HepG2 (cell line): ENCODE measurements around the gene TSKU. TPM values are rescaled to one million over a fixed set of nuclear protein-coding genes. Genes with fewer than 3 reads are reported as not detected.

Source experiments
- ATAC-seq: fragments of 200-7000 bp; cut with Tn5 transposase; 3 replicates; pipeline ENCODE4 v1.9.1; 2020; ENCODE audit warnings: mild to moderate bottlenecking, moderate library complexity
- BruUV-seq: library from RNA; stranded (reverse); fragments of 400-500 nt; replicated peaks from 2 replicates; lab custom pipeline; 2021; lab: Mats Ljungman, UMichigan
- CTCF ChIA-PET: fragments of 300-600 bp; formaldehyde crosslinking; extraction: SDS; loops from one replicate; lab custom pipeline; 2021; ENCODE audit warnings: low total read pairs, inconsistent platforms, low intra/inter-chr PET ratio; lab: Yijun Ruan, JAX
- POLR2A ChIA-PET: fragments of 350-600 bp; sonication (Branson Sonifier 250); formaldehyde crosslinking; loops from one replicate; lab custom pipeline; 2020; ENCODE audit warnings: antibody characterized with exemption, inconsistent platforms; lab: Yijun Ruan, JAX
- DNase-seq: peaks from one replicate; pipeline ENCODE4 v3.0.0-alpha.2; 2015; ENCODE audit warnings: low spot score
- FAIRE-seq: peaks from 3 replicates; lab custom pipeline; 2011; peaks lifted over from hg19 to GRCh38; lab: Jason Lieb, UNC
- H2AFZ ChIP-seq: one replicate; pipeline ENCODE4 v1.6.1; 2011; ENCODE audit warnings: low read length, inconsistent platforms
- H3K27ac ChIP-seq: fragments of 300-600 bp; 3 replicates; pipeline ENCODE4 v1.8.0; 2011; ENCODE audit warnings: mixed run types, mild to moderate bottlenecking, mixed read lengths, low read length, inconsistent platforms; ENCODE audit not compliant: insufficient read depth; ENCODE audit errors: extremely low read length
- H3K27me3 ChIP-seq, 2 experiments: fragments of 200-600 bp in 1 of 2; 2 replicates in 1 of 2; 3 replicates in 1 of 2; pipeline versions ENCODE4 v1.6.0 to v1.8.0; 2011; ENCODE audit warnings: low read length in 2 of 2, mild to moderate bottlenecking in 2 of 2, moderate library complexity in 2 of 2, inconsistent platforms in 1 of 2; ENCODE audit not compliant: insufficient read depth in 2 of 2, control insufficient read depth in 1 of 2
- H3K36me3 ChIP-seq, 2 experiments: fragments of 200-600 bp in 1 of 2; replicated peaks in 1 of 2; 2 replicates in 1 of 2; 3 replicates in 1 of 2; pipeline versions ENCODE4 v1.5.1 to v1.8.0; 2011; ENCODE audit warnings: low read length in 2 of 2, inconsistent platforms in 1 of 2; ENCODE audit not compliant: insufficient read depth in 2 of 2, control insufficient read depth in 1 of 2
- H3K4me1 ChIP-seq: 2 replicates; pipeline ENCODE4 v1.5.1; 2012; ENCODE audit warnings: low read length, inconsistent platforms; ENCODE audit not compliant: insufficient read depth
- H3K4me2 ChIP-seq: 2 replicates; pipeline ENCODE4 v1.6.0; 2011; ENCODE audit warnings: low read depth, low read length, inconsistent platforms
- H3K4me3 ChIP-seq, 3 experiments: fragments of 200-600 bp in 1 of 3; sonication (generic), shearing (Covaris generic) in 1 of 3; replicated peaks in 1 of 3; 2 replicates each; pipeline ENCODE4 v1.5.1; 2011 to 2016; ENCODE audit warnings: low read length in 3 of 3, inconsistent platforms in 2 of 3, low read depth in 2 of 3, mild to moderate bottlenecking in 2 of 3, control low read depth in 1 of 3, mixed read lengths in 1 of 3; ENCODE audit not compliant: insufficient read depth in 1 of 3
- H3K79me2 ChIP-seq: one replicate; pipeline ENCODE4 v1.6.1; 2011; ENCODE audit warnings: low read length, inconsistent platforms; ENCODE audit not compliant: insufficient read depth
- H3K9ac ChIP-seq: 2 replicates; pipeline ENCODE4 v1.6.0; 2011; ENCODE audit warnings: mild to moderate bottlenecking, low read depth, low read length, inconsistent platforms; ENCODE audit not compliant: insufficient read depth
- H3K9me3 ChIP-seq: 2 replicates; pipeline ENCODE4 v1.5.1; 2012; ENCODE audit warnings: mild to moderate bottlenecking, low read length
- H4K20me1 ChIP-seq: 2 replicates; pipeline ENCODE4 v1.6.0; 2011; ENCODE audit warnings: inconsistent platforms, mild to moderate bottlenecking, low read length, moderate library complexity; ENCODE audit not compliant: insufficient read depth
- CTCF ChIP-seq: sonication (generic); formaldehyde crosslinking; IDR thresholded peaks from 2 replicates; pipeline ENCODE4 v1.5.0; 2020; ENCODE audit warnings: mild to moderate bottlenecking, missing genetic modification reagents, moderate library complexity
- DR1 ChIP-seq: sonication (generic); formaldehyde crosslinking; IDR thresholded peaks from 2 replicates; pipeline ENCODE4 v1.8.0; 2021; ENCODE audit warnings: mild to moderate bottlenecking, missing genetic modification reagents, inconsistent platforms
- MYC ChIP-seq: sonication (generic); formaldehyde crosslinking; IDR thresholded peaks from 2 replicates; pipeline ENCODE4 v1.9.0; 2021; ENCODE audit warnings: missing genetic modification reagents, borderline replicate concordance
- ZNF225 ChIP-seq: sonication (generic); formaldehyde crosslinking; IDR thresholded peaks from 2 replicates; pipeline ENCODE4 v1.4.0; 2020; ENCODE audit warnings: mild to moderate bottlenecking, missing genetic modification reagents
- ZNF816 ChIP-seq: sonication (generic); formaldehyde crosslinking; IDR thresholded peaks from 2 replicates; pipeline ENCODE4 v1.8.0; 2022; ENCODE audit warnings: missing genetic modification reagents, mild to moderate bottlenecking, borderline replicate concordance
- ZNF878 ChIP-seq: sonication (generic); formaldehyde crosslinking; IDR thresholded peaks from 2 replicates; pipeline ENCODE4 v1.8.1; 2023; ENCODE audit warnings: mild to moderate bottlenecking, missing genetic modification reagents, moderate library complexity
- WGBS: methylation state at CpG from one replicate; pipeline ENCODE4 v1.1.6; 2017; ENCODE audit warnings: low lambda C conversion rate; 5-methylcytosine and 5-hydroxymethylcytosine counted together
- in situ Hi-C: cut with HindIII; loops from 2 replicates; pipeline ENCODE4 v1.10.0; 2017; ENCODE audit warnings: low pct_unique_long_range_greater_than_20kb; ENCODE audit not compliant: extremely low pct_ligation_motif_present
- intact Hi-C: fragments of 100-400 bp; cut with micrococcal nuclease; formaldehyde crosslinking; loops from one replicate; pipeline ENCODE4 v1.10.0; 2022; ENCODE audit not compliant: unreplicated experiment
- polyA plus RNA-seq, 8 experiments: library from polyadenylated mRNA; depleted of rRNA in 3 of 8; stranded (reverse) in 7 of 8; unstranded in 1 of 8; fragments of >200 nt; fragmentation: Illumina TruSeq in 4 of 8; extraction: Trizol in 4 of 8; gene quantifications; 2 replicates each; pipeline versions ENCODE4 v1.2.1 to v1.2.3, GENCODE V29; 2011 to 2016; ENCODE audit warnings: low read depth in 4 of 8, missing spikeins in 1 of 8, mixed read lengths in 1 of 8; ENCODE audit not compliant: insufficient read depth in 1 of 8
- total RNA-seq, 5 experiments: library from RNA; depleted of rRNA; stranded (reverse); fragments of >200 nt; fragmentation: Illumina TruSeq; extraction: Trizol; gene quantifications; 2 replicates each; pipeline ENCODE4 v1.2.3, GENCODE V29; 2016; ENCODE audit warnings: low read depth in 1 of 5
- TF ChIP-seq, protein P1 (sequence below): sonication (generic); formaldehyde crosslinking; conservative IDR thresholded peaks from 2 replicates; pipeline ENCODE4 v1.8.0; 2022; ENCODE audit warnings: missing genetic modification reagents
- TF ChIP-seq, protein P2 (sequence below), 2 experiments: sonication (generic) in 1 of 2; formaldehyde crosslinking in 1 of 2; IDR thresholded peaks; 2 replicates each; pipeline versions ENCODE4 v1.4.0 to v1.6.1; 2018 to 2020; ENCODE audit warnings: missing genetic modification reagents in 2 of 2, borderline replicate concordance in 1 of 2, low read depth in 1 of 2, mild to moderate bottlenecking in 1 of 2, missing biosample characterization in 1 of 2

The TSKU gene
- total and polyA plus RNA-seq, 2 of the 13 experiments (the other 11 are each of a cell fraction or from before 2014, with no cell fraction given) = 20.3 to 21.4 TPM

DNA sequence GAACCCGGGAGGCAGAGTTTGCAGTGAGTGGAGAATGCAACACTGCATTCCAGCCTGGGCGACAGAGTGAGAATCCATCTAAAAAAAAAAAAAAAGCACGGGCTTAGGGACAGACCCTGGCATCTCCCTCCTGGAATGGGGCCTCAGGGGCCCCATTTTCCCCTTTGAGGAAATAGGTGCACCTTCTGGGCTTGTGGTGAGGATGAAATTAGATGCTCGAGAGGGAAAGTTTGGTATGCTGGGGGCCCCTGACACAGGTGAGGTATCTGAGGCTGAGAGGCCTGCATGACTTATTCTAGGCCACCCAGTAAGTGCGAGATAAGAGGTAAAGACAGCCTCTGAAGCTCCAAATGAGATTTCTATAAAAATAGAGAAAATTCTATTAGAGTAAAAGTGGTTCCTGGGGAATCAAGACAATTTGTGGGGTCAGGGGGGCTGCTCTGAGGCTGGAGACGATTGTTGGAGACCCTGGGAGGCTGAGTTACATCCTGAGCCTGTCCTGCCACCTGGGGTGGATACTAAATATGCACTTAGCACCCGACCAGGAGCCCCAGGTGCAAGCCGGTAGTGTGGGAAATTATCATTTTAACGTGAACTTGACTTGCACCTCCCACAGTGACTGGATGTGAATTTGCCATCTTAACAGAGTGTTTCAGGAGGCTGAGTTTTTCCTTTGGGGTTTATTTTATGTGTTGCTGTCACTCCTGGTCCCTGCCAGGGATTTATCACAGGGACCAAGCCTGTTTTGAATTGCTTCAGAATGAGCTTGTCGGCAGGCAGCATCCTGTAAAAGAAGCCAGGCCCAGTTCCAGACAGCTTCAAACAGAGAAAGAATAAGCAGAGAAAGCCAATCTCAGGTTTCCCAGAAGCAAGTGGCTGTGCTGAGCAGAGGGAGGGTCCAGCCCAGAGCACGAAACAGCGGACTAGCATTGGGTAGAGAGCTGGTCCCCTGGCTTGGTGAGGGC is 48.4 kb upstream of the TSKU start:
- BruUV-seq = no TSS peak
- ATAC-seq = no peak
- no peak for DNase-seq
- Histone ChIP-seq H3K79me2 (no peaks in the 10 kb centered on the region), H3K27ac (no peak overlapping the region), H2AFZ (no peak overlapping the region), H3K4me1 (peaks cover 22% of the 10 kb centered on the region), H3K4me2 (peak overlapping the region; percentile 41), H3K36me3 (no peaks in the 10 kb centered on the region), H4K20me1 (no peaks in the 10 kb centered on the region), H3K9me3 (no peaks in the 10 kb centered on the region), H3K27me3 (peaks cover 4 to 27% of the 10 kb centered on the region in 2 experiments; a peak in 2 of 5 replicates), H3K4me3 (peak overlapping the region in 1 of 3 experiments; percentile 9; a peak in 1 of 6 replicates), H3K9ac (no peak overlapping the region)
- intact Hi-C loops = loop anchor here (1.0 to 2.0 kb wide), 4 partner anchors 65 to 185 kb away; no protein-coding TSS in a partner anchor
- WGBS = 40% methylated on average over 10 of the region's 12 CpGs
- in situ Hi-C loops = loop anchor here (5.0 kb wide), 2 partner anchors 183 to 308 kb away; no protein-coding TSS in a partner anchor
- CTCF ChIA-PET = interaction anchor here (0.8 to 3.7 kb wide), 6 partner anchors 12 to 185 kb away, joined by 3 to 28 read pairs (median 8); no protein-coding TSS in a partner anchor
- POLR2A ChIA-PET = interaction anchor here (0.7 to 1.0 kb wide), 4 partner anchors 13 to 64 kb away, joined by 3 to 5 read pairs (median 3); no protein-coding TSS in a partner anchor
- no peak for FAIRE-seq
- TF ChIP-seq, protein P1, sequence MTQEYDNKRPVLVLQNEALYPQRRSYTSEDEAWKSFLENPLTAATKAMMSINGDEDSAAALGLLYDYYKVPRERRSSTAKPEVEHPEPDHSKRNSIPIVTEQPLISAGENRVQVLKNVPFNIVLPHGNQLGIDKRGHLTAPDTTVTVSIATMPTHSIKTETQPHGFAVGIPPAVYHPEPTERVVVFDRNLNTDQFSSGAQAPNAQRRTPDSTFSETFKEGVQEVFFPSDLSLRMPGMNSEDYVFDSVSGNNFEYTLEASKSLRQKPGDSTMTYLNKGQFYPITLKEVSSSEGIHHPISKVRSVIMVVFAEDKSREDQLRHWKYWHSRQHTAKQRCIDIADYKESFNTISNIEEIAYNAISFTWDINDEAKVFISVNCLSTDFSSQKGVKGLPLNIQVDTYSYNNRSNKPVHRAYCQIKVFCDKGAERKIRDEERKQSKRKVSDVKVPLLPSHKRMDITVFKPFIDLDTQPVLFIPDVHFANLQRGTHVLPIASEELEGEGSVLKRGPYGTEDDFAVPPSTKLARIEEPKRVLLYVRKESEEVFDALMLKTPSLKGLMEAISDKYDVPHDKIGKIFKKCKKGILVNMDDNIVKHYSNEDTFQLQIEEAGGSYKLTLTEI = no peak

- Histone ChIP-seq H3K4me3 (no peak overlapping the region; a peak in 1 of 6 replicates), H3K9ac (no peak overlapping the region), H4K20me1 (no peaks in the 10 kb centered on the region), H3K9me3 (no peaks in the 10 kb centered on the region), H3K4me1 (peaks cover 22% of the 10 kb centered on the region), H3K4me2 (peak overlapping the region; percentile 41; the same call in 1 of the 2 replicates), H2AFZ (no peak overlapping the region), H3K27me3 (peaks cover 4 to 27% of the 10 kb centered on the region in 2 experiments; a peak in 2 of 5 replicates), H3K79me2 (no peaks in the 10 kb centered on the region), H3K36me3 (no peaks in the 10 kb centered on the region), H3K27ac (no peak overlapping the region)
- BruUV-seq = no TSS peak
- WGBS = 45% methylated on average over 13 of the region's 13 CpGs
- ChIA-PET CTCF (no interaction called here), POLR2A (no interaction called here)
- FAIRE-seq (no peak), ATAC-seq (peak; percentile 29), DNase-seq (no peak)
- in situ Hi-C loops (loop anchor here (5.0 kb wide), 1 partner anchor 181 kb away; no protein-coding TSS in a partner anchor), intact Hi-C loops (loop anchor here (2.0 kb wide), 1 partner anchor 71 kb away; no protein-coding TSS in a partner anchor)
- TF ChIP-seq CTCF (CRISPR knock-in tag) (no peak), ZNF878 (CRISPR knock-in tag) (no peak), DR1 (no peak), ZNF225 (CRISPR knock-in tag) (no peak), MYC (0 out of 2 replicates have a peak, but pooled peaks have one; percentile 7), ZNF816 (no peak)
- TF ChIP-seq, protein P2, sequence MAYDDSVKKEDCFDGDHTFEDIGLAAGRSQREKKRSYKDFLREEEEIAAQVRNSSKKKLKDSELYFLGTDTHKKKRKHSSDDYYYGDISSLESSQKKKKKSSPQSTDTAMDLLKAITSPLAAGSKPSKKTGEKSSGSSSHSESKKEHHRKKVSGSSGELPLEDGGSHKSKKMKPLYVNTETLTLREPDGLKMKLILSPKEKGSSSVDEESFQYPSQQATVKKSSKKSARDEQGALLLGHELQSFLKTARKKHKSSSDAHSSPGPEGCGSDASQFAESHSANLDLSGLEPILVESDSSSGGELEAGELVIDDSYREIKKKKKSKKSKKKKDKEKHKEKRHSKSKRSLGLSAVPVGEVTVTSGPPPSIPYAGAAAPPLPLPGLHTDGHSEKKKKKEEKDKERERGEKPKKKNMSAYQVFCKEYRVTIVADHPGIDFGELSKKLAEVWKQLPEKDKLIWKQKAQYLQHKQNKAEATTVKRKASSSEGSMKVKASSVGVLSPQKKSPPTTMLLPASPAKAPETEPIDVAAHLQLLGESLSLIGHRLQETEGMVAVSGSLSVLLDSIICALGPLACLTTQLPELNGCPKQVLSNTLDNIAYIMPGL (CRISPR knock-in tag; IDR thresholded peaks at IDR 0.05; ENCODE audit: borderline replicate concordance in 1 of 2, low read depth in 1 of 2) = no peak
These were observed 47.3 kb upstream of the TSKU start for GRCh38 chr11:76735841-76736240.
